Left ventricle myocardium inferior (tissue), 1 donor: ENCODE results near the gene AGTRAP. TPM values are rescaled to one million over a fixed set of nuclear protein-coding genes. Genes with fewer than 3 reads are reported as not detected.

Experiments
- DNase-seq: peaks from one replicate; pipeline ENCODE4 v3.0.0-alpha.2; 2020
- H3K27ac ChIP-seq: fragments of 200-600 bp; replicated peaks from 2 replicates; pipeline ENCODE4 v1.8.0; 2021
- H3K27me3 ChIP-seq: fragments of 200-600 bp; 2 replicates; pipeline ENCODE4 v1.8.0; 2021; ENCODE audit warnings: low read depth
- H3K36me3 ChIP-seq: fragments of 200-600 bp; 2 replicates; pipeline ENCODE4 v1.8.0; 2021
- H3K4me1 ChIP-seq: fragments of 200-600 bp; 2 replicates; pipeline ENCODE4 v1.8.0; 2021
- H3K4me3 ChIP-seq: fragments of 200-600 bp; 2 replicates; pipeline ENCODE4 v1.8.0; 2021; ENCODE audit warnings: mild to moderate bottlenecking, moderate library complexity
- H3K9me3 ChIP-seq: fragments of 200-600 bp; replicated peaks from 2 replicates; pipeline ENCODE4 v1.8.0; 2021
- CTCF ChIP-seq: fragments of 200-600 bp; IDR thresholded peaks from 2 replicates; pipeline ENCODE4 v1.8.0; 2021; ENCODE audit warnings: antibody characterized with exemption, mild to moderate bottlenecking, borderline replicate concordance
- intact Hi-C: fragments of 100-400 bp; cut with micrococcal nuclease; formaldehyde crosslinking; loops from one replicate; pipeline ENCODE4 v1.11.0; 2022
- long read RNA-seq: library from polyadenylated mRNA; unstranded; transcript quantifications from one replicate; pipeline ENCODE4 v2.0.0, GENCODE V29; 2021
- total RNA-seq: library from RNA; stranded (reverse); fragmentation: NEBNext Ultra II Directional; extraction: Animal tissue kit (Norgen Biotek cat#: 25700); gene quantifications from one replicate; pipeline ENCODE4 v1.2.1, GENCODE V29; 2021
- donor health status: DM: no; HTN: yes; CAD: no; lungs with severe emphysema.

AGTRAP gene
- total RNA-seq, result 16.6 TPM
- long read RNA-seq, transcript AGTRAP-201 (5 exons, 1,107 nt), result major isoform, 19 of 27 reads
- long read RNA-seq, partial matches to known transcripts, result 1 of 27 reads
- long read RNA-seq, other reads (novel, unspliced or antisense), result 4 of 27 reads

GRCh38 chr1:11735854-11736745 is at the start of gene AGTRAP:
Gene AGTRAP (plus strand): TSS chr1:11736136. CDS start chr1:11736209, 73 bp downstream.
- intact Hi-C loops, result no loop called here
- Histone ChIP-seq H3K4me1 (peaks cover 56% of the 10 kb centered on the region), H3K27me3 (no peaks in the 10 kb centered on the region), H3K36me3 (no peaks in the 10 kb centered on the region), H3K4me3 (peak within 1 kb of the TSS; percentile 81), H3K27ac (peak within 1 kb of the TSS; percentile 88), H3K9me3 (no peaks in the 10 kb centered on the region)
- peak; percentile 98 for DNase-seq
- peak; percentile 21 for TF ChIP-seq CTCF

GRCh38 chr1:11688506-11688905 is 47.4 kb upstream of the AGTRAP start:
- no peak overlapping the region for H3K27ac ChIP-seq
- no peaks in the 10 kb centered on the region for H3K36me3 ChIP-seq
- no peak for TF ChIP-seq CTCF
- DNase-seq, result no peak
- H3K4me3 ChIP-seq, result no peak overlapping the region
- intact Hi-C loops, result no loop called here
- peaks cover 14% of the 10 kb centered on the region for H3K4me1 ChIP-seq
- H3K9me3 ChIP-seq, result no peaks in the 10 kb centered on the region
- H3K27me3 ChIP-seq, result peaks cover 81% of the 10 kb centered on the region

- intact Hi-C loops, result no loop called here
- no peak for TF ChIP-seq CTCF
- Histone ChIP-seq H3K9me3 (no peaks in the 10 kb centered on the region), H3K4me3 (peak overlapping the region; percentile 53), H3K27ac (no peak overlapping the region), H3K4me1 (peaks cover 14% of the 10 kb centered on the region), H3K27me3 (peaks cover 91% of the 10 kb centered on the region), H3K36me3 (no peaks in the 10 kb centered on the region)
- DNase-seq, result no peak
Measured at GRCh38 chr1:11690397-11691301, 45.3 kb upstream of the AGTRAP start.

- H3K9me3 ChIP-seq, result no peaks in the 10 kb centered on the region
- intact Hi-C loops, result no loop called here
- no peak for DNase-seq
- no peak for TF ChIP-seq CTCF
- peaks cover 91% of the 10 kb centered on the region for H3K27me3 ChIP-seq
- H3K4me1 ChIP-seq, result peaks cover 14% of the 10 kb centered on the region
- peak within 1 kb of the TSS; percentile 53 for H3K4me3 ChIP-seq
- no peaks in the 10 kb centered on the region for H3K36me3 ChIP-seq
- no peak within 1 kb of the TSS for H3K27ac ChIP-seq
Measured at GRCh38 chr1:11691302-11691914, 44.5 kb upstream of the AGTRAP start, which contains the start of gene DRAXIN. Gene DRAXIN (plus strand): TSS chr1:11691710. CDS start chr1:11706259, 14,549 bp downstream.
